CD8-positive, alpha-beta memory T cell (primary cell): ENCODE results near the gene RASGEF1C. TPM values are rescaled to one million over a fixed set of nuclear protein-coding genes. Genes with fewer than 3 reads are reported as not detected.
A peak's percentile ranks its signal among the peaks of the same experiment; 100 is the strongest.
"Not testable (repeated sequence)": the region's sequence is repeated elsewhere in the genome, so short reads cannot be mapped to it uniquely, and the experiment has no call there.

ENCODE experiments used
- CTCF ChIA-PET: fragments of 350-600 bp; sonication (Branson Sonifier 250); formaldehyde crosslinking; loops from one replicate; lab custom pipeline; 2021; ENCODE audit warnings: antibody characterized with exemption; lab: Charles Lee
- POLR2A ChIA-PET: fragments of 350-600 bp; sonication (Branson Sonifier 250); formaldehyde crosslinking; loops from one replicate; lab custom pipeline; 2021; ENCODE audit warnings: antibody characterized with exemption; lab: Charles Lee
- DNase-seq, 5 donors: peaks; one replicate each; pipeline versions ENCODE4 v3.0.0 to v3.0.0-alpha.2; 2020 to 2022; ENCODE audit warnings: mixed read lengths in 1 of 5
- H3K27ac ChIP-seq: one replicate; pipeline ENCODE4 v1.7.0; 2013; ENCODE audit warnings: low read depth, mild to moderate bottlenecking, low read length, moderate library complexity
- H3K27me3 ChIP-seq: 2 replicates; pipeline ENCODE4 v1.7.0; 2013; ENCODE audit warnings: low read length, mild to moderate bottlenecking; ENCODE audit not compliant: insufficient read depth, poor library complexity, severe bottlenecking
- H3K36me3 ChIP-seq: 2 replicates; pipeline ENCODE4 v1.7.0; 2013; ENCODE audit warnings: mild to moderate bottlenecking, low read length, moderate library complexity; ENCODE audit not compliant: insufficient read depth
- H3K4me1 ChIP-seq: 2 replicates; pipeline ENCODE4 v1.7.0; 2013; ENCODE audit warnings: mild to moderate bottlenecking, low read length, moderate library complexity; ENCODE audit not compliant: insufficient read depth
- H3K4me3 ChIP-seq: 2 replicates; pipeline ENCODE4 v1.7.0; 2013; ENCODE audit warnings: mild to moderate bottlenecking, low read length
- H3K9me3 ChIP-seq: 2 replicates; pipeline ENCODE4 v1.7.0; 2013; ENCODE audit warnings: mild to moderate bottlenecking, low read length
- H3K27ac Mint-ChIP-seq, 8 donors: one replicate each; pipeline ENCODE4 v1.8.0; 2020 to 2021; ENCODE audit warnings: mixed read lengths in 8 of 8, mild to moderate bottlenecking in 6 of 8, inconsistent platforms in 3 of 8, moderate library complexity in 3 of 8
- H3K27me3 Mint-ChIP-seq, 2 donors: one replicate each; pipeline ENCODE4 v1.8.0; 2020 to 2021; ENCODE audit warnings: mixed read lengths in 2 of 2, mild to moderate bottlenecking in 1 of 2, moderate library complexity in 1 of 2
- H3K36me3 Mint-ChIP-seq, 3 donors: one replicate each; pipeline ENCODE4 v1.8.0; 2020 to 2021; ENCODE audit warnings: mixed read lengths in 3 of 3, inconsistent platforms in 1 of 3, mild to moderate bottlenecking in 1 of 3
- H3K4me1 Mint-ChIP-seq, 3 donors: one replicate each; pipeline ENCODE4 v1.8.0; 2020 to 2021; ENCODE audit warnings: mixed read lengths in 3 of 3, inconsistent platforms in 1 of 3, mild to moderate bottlenecking in 1 of 3
- H3K4me3 Mint-ChIP-seq, 7 donors: one replicate each; pipeline ENCODE4 v1.8.0; 2020 to 2021; ENCODE audit warnings: mixed read lengths in 7 of 7, mild to moderate bottlenecking in 6 of 7, moderate library complexity in 4 of 7, inconsistent platforms in 2 of 7
- H3K9me3 Mint-ChIP-seq, 5 donors: one replicate each; pipeline ENCODE4 v1.8.0; 2020 to 2022; ENCODE audit warnings: mixed read lengths in 5 of 5, mild to moderate bottlenecking in 3 of 5, moderate library complexity in 2 of 5, inconsistent platforms in 1 of 5
- polyA plus RNA-seq: library from polyadenylated mRNA; unstranded; fragments of 300-500 nt; fragmentation: Illumina TruSeq; gene quantifications from one replicate; pipeline ENCODE4 v1.2.3, GENCODE V29; 2021
- total RNA-seq, 2 experiments: library from RNA; stranded (reverse); gene quantifications; one replicate each; pipeline ENCODE4 v1.2.3, GENCODE V29; 2021

The RASGEF1C gene
- total and polyA plus RNA-seq, 3 experiments from 2014 or later = not detected

- ChIA-PET CTCF (no interaction called here), POLR2A (no interaction called here)
- Histone ChIP-seq H3K27ac (no peak overlapping the region), H3K36me3 (no peaks in the 10 kb centered on the region), H3K9me3 (peaks cover 9% of the 10 kb centered on the region), H3K4me1 (no peaks in the 10 kb centered on the region), H3K27me3 (no peaks in the 10 kb centered on the region), H3K4me3 (no peak overlapping the region)
- no peak overlapping the region for H3K27ac Mint-ChIP-seq
- peaks cover 13 to 17% of the 10 kb centered on the region in 2 donors for H3K27me3 Mint-ChIP-seq
- H3K36me3 Mint-ChIP-seq = peaks cover 0 to 10% (median 0%) of the 10 kb centered on the region in 3 donors
- H3K9me3 Mint-ChIP-seq = peaks cover 19 to 44% (median 33%) of the 10 kb centered on the region in 5 donors
- H3K4me3 Mint-ChIP-seq = no peak overlapping the region
- no peaks in the 10 kb centered on the region for H3K4me1 Mint-ChIP-seq
- no peak for DNase-seq
Observed at GRCh38 chr5:180214870-180215770, 6.1 kb upstream of the RASGEF1C start.

DNA sequence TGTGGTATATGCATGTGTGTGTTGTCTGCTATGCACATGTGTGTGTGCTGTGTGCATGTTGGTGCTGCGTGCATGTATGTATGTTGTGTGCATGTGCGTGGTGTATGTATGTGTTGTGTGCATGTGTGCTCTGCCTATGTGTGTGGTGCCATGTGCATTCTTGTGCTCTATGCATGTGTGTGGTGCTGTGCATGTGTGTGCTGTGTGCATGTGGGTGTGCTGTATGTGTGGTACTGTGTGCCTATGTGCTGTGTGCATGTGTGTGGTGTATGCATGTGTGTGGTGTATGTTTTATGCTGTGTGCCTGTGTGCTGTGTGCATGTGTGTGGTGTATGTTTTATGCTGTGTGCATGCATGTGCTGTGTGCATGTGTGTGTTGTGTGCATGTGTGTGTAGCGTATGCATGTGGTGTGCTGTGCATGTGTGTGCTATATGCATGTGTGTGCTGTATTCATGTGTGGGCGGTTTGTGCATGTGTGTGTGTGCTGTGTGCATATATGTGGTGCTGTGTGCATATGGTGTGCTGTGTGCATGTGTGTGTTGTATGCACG, 4.7 kb upstream of the RASGEF1C start:
- Histone ChIP-seq H3K9me3 (peaks cover 4% of the 10 kb centered on the region), H3K4me1 (no peaks in the 10 kb centered on the region), H3K36me3 (no peaks in the 10 kb centered on the region), H3K27me3 (no peaks in the 10 kb centered on the region), H3K4me3 (no peak overlapping the region), H3K27ac (no peak overlapping the region)
- Mint-ChIP-seq H3K27ac (no peak overlapping the region), H3K27me3 (peaks cover 16 to 18% of the 10 kb centered on the region in 2 donors), H3K36me3 (no peaks in the 10 kb centered on the region), H3K4me1 (peaks cover 0 to 4% (median 0%) of the 10 kb centered on the region in 3 donors), H3K4me3 (no peak overlapping the region), H3K9me3 (peaks cover 9 to 32% (median 20%) of the 10 kb centered on the region in 5 donors)
- POLR2A ChIA-PET = no interaction called here
- DNase-seq = no peak
- CTCF ChIA-PET = no interaction called here

DNA sequence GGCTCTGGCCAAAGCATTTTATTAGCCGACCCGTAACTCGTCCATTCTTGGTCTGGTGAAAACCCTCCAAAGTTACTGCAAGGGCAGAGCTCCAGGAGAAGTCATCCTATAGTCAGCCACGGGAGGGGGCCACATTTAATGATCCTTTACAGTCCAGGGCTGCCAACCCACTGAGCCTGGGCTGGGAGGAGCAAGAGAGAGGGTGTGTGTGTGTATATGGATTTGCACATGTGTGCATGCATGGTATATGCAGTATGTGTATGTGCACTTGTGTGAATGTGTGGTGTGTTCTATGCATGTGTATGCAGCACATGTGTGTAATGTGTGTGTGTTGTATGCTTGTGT, 4.2 kb upstream of the RASGEF1C start:
- Histone ChIP-seq H3K27me3 (peaks cover 3% of the 10 kb centered on the region), H3K27ac (no peak overlapping the region), H3K9me3 (peaks cover 4% of the 10 kb centered on the region), H3K36me3 (no peaks in the 10 kb centered on the region), H3K4me1 (no peaks in the 10 kb centered on the region), H3K4me3 (no peak overlapping the region)
- H3K4me3 Mint-ChIP-seq = no peak overlapping the region
- peaks cover 3 to 7% (median 3%) of the 10 kb centered on the region in 3 donors for H3K4me1 Mint-ChIP-seq
- H3K27me3 Mint-ChIP-seq = peaks cover 19 to 22% of the 10 kb centered on the region in 2 donors
- POLR2A ChIA-PET = no interaction called here
- CTCF ChIA-PET = no interaction called here
- peaks cover 4 to 27% (median 15%) of the 10 kb centered on the region in 5 donors for H3K9me3 Mint-ChIP-seq
- no peak for DNase-seq
- no peaks in the 10 kb centered on the region for H3K36me3 Mint-ChIP-seq
- no peak overlapping the region for H3K27ac Mint-ChIP-seq

- peak overlapping the region in 1 of 7 donors; percentile 11 for H3K4me3 Mint-ChIP-seq
- H3K36me3 Mint-ChIP-seq = no peaks in the 10 kb centered on the region
- Histone ChIP-seq H3K27me3 (peaks cover 9% of the 10 kb centered on the region), H3K27ac (no peak overlapping the region), H3K36me3 (no peaks in the 10 kb centered on the region), H3K4me3 (no peak overlapping the region), H3K9me3 (no peaks in the 10 kb centered on the region), H3K4me1 (no peaks in the 10 kb centered on the region)
- no peak for DNase-seq
- CTCF ChIA-PET = no interaction called here
- POLR2A ChIA-PET = no interaction called here
- H3K27me3 Mint-ChIP-seq = peaks cover 21 to 28% of the 10 kb centered on the region in 2 donors
- no peak overlapping the region for H3K27ac Mint-ChIP-seq
- peaks cover 0 to 22% (median 11%) of the 10 kb centered on the region in 5 donors for H3K9me3 Mint-ChIP-seq
- H3K4me1 Mint-ChIP-seq = peaks cover 4 to 10% (median 5%) of the 10 kb centered on the region in 3 donors
Observed at GRCh38 chr5:180212363-180213255, 3.6 kb upstream of the RASGEF1C start.

DNA sequence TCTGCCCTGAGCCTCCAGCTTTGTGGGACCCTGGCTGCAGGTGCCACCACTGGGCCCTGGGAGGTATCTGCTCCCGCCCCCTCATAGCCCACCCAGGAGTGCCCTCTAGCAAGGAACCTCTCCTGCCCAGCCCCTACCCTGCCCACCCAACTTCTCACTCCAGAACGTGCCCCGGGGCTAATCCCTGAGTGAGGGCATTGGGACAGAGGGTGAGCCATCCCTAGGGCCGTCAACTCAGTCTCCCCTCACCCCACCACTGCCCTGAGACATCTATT, 2.7 kb upstream of the RASGEF1C start:
- H3K4me3 ChIP-seq = no peak overlapping the region
- no peaks in the 10 kb centered on the region for H3K9me3 ChIP-seq
- CTCF ChIA-PET = no interaction called here
- POLR2A ChIA-PET = no interaction called here
- H3K27me3 Mint-ChIP-seq = peaks cover 23 to 34% of the 10 kb centered on the region in 2 donors
- H3K36me3 ChIP-seq = no peaks in the 10 kb centered on the region
- no peak overlapping the region for H3K27ac Mint-ChIP-seq
- H3K9me3 Mint-ChIP-seq = peaks cover 0 to 15% (median 7%) of the 10 kb centered on the region in 5 donors
- peaks cover 5 to 10% (median 7%) of the 10 kb centered on the region in 3 donors for H3K4me1 Mint-ChIP-seq
- peaks cover 10% of the 10 kb centered on the region for H3K27me3 ChIP-seq
- no peaks in the 10 kb centered on the region for H3K4me1 ChIP-seq
- no peak overlapping the region for H3K4me3 Mint-ChIP-seq
- H3K27ac ChIP-seq = no peak overlapping the region
- no peak for DNase-seq
- H3K36me3 Mint-ChIP-seq = no peaks in the 10 kb centered on the region

- Mint-ChIP-seq H3K27ac (no peak overlapping the region), H3K36me3 (no peaks in the 10 kb centered on the region), H3K27me3 (peaks cover 26 to 37% of the 10 kb centered on the region in 2 donors), H3K4me1 (peaks cover 5 to 10% (median 7%) of the 10 kb centered on the region in 3 donors), H3K9me3 (peaks cover 0 to 14% (median 7%) of the 10 kb centered on the region in 5 donors), H3K4me3 (no peak overlapping the region)
- Histone ChIP-seq H3K27ac (no peak overlapping the region), H3K4me3 (no peak overlapping the region), H3K9me3 (no peaks in the 10 kb centered on the region), H3K36me3 (no peaks in the 10 kb centered on the region), H3K27me3 (peaks cover 10% of the 10 kb centered on the region), H3K4me1 (no peaks in the 10 kb centered on the region)
- DNase-seq = no peak
- ChIA-PET POLR2A (no interaction called here), CTCF (no interaction called here)
Observed at GRCh38 chr5:180210961-180211760, 2.1 kb upstream of the RASGEF1C start.

GRCh38 chr5:180210077-180210476, 1.1 kb upstream of the RASGEF1C start:
- H3K4me3 ChIP-seq, H3K36me3 ChIP-seq, H3K27ac ChIP-seq, H3K9me3 Mint-ChIP-seq, H3K9me3 ChIP-seq, POLR2A ChIA-PET, H3K36me3 Mint-ChIP-seq, H3K27ac Mint-ChIP-seq, DNase-seq, H3K27me3 ChIP-seq, H3K4me1 ChIP-seq: not testable (repeated sequence)
- peak overlapping the region in 3 of 7 donors; percentile 36 to 73 (median 41) for H3K4me3 Mint-ChIP-seq
- H3K4me1 Mint-ChIP-seq = peaks cover 5 to 10% (median 7%) of the 10 kb centered on the region in 3 donors
- H3K27me3 Mint-ChIP-seq = peaks cover 31 to 44% of the 10 kb centered on the region in 2 donors
- CTCF ChIA-PET = interaction anchor here (2.2 kb wide), 1 partner anchor 106 kb away, joined by 10 read pairs; no protein-coding TSS in a partner anchor
